SK-N-SH treated with all-trans-retinoic acid at 6 μM for 48 hours (cell line): ENCODE data around the gene NDRG3.

Experiments used
- ARNTL ChIP-seq: fragments of 450-650 bp; formaldehyde crosslinking; IDR thresholded peaks from 2 replicates; pipeline ENCODE4 v1.5.0; 2020; ENCODE audit warnings: low read depth, mild to moderate bottlenecking, moderate library complexity, borderline replicate concordance
- ZNF70 ChIP-seq: fragments of 450-650 bp; formaldehyde crosslinking; IDR thresholded peaks from 2 replicates; pipeline ENCODE4 v1.5.0; 2020; ENCODE audit warnings: mild to moderate bottlenecking, moderate library complexity
- TF ChIP-seq, protein P1 (sequence below): fragments of 250-450 bp; sonication (Bioruptor Pico); IDR thresholded peaks from 2 replicates; pipeline ENCODE4 v1.5.0; 2020; ENCODE audit warnings: mild to moderate bottlenecking, moderate library complexity

- TF ChIP-seq ARNTL (CRISPR knock-in tag) (no peak), ZNF70 (CRISPR knock-in tag) (no peak)
- TF ChIP-seq, protein P1, sequence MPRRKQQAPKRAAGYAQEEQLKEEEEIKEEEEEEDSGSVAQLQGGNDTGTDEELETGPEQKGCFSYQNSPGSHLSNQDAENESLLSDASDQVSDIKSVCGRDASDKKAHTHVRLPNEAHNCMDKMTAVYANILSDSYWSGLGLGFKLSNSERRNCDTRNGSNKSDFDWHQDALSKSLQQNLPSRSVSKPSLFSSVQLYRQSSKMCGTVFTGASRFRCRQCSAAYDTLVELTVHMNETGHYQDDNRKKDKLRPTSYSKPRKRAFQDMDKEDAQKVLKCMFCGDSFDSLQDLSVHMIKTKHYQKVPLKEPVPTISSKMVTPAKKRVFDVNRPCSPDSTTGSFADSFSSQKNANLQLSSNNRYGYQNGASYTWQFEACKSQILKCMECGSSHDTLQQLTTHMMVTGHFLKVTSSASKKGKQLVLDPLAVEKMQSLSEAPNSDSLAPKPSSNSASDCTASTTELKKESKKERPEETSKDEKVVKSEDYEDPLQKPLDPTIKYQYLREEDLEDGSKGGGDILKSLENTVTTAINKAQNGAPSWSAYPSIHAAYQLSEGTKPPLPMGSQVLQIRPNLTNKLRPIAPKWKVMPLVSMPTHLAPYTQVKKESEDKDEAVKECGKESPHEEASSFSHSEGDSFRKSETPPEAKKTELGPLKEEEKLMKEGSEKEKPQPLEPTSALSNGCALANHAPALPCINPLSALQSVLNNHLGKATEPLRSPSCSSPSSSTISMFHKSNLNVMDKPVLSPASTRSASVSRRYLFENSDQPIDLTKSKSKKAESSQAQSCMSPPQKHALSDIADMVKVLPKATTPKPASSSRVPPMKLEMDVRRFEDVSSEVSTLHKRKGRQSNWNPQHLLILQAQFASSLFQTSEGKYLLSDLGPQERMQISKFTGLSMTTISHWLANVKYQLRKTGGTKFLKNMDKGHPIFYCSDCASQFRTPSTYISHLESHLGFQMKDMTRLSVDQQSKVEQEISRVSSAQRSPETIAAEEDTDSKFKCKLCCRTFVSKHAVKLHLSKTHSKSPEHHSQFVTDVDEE (CRISPR knock-in tag) = no peak
Measured at GRCh38 chr20:36792422-36792821, 46.5 kb upstream of the NDRG3 start.
